Head of caudate nucleus (tissue), 42 donors: ENCODE measurements around the gene ZBTB16.
A peak's percentile ranks its signal among the peaks of the same experiment; 100 is the strongest.

ENCODE experiments used
- DNase-seq, 42 donors: peaks; one replicate each; pipeline versions ENCODE4 v3.0.0 to v3.0.0-alpha.2; 2020 to 2021; ENCODE audit warnings: mixed read lengths in 7 of 42
- intact Hi-C: fragments of 100-400 bp; cut with DNase I; formaldehyde crosslinking; loops from one replicate; pipeline ENCODE4 v1.15.0; 2022

The ZBTB16 gene

DNA sequence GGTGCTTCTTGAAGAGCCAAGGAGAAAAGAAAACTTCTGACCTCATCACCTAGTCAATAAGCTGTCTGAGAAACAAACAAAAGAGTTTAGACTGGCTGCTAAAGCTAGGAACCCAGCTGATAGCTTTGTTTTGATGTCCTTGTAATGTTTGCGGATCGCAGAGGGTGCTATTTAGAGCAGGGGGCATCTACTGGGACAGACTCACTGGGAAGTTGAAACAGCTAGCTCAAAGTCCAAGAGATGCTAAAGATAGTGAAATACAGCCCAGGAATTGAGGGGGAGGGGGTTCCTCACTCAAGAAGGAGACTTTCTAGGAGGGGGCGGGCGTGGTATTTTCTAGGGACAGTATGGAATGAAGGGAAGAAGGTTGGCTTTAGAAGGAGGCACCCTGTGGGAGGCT lies 18.9 kb downstream of the ZBTB16 start:
- intact Hi-C loops = no loop called here
- DNase-seq = no peak

DNA sequence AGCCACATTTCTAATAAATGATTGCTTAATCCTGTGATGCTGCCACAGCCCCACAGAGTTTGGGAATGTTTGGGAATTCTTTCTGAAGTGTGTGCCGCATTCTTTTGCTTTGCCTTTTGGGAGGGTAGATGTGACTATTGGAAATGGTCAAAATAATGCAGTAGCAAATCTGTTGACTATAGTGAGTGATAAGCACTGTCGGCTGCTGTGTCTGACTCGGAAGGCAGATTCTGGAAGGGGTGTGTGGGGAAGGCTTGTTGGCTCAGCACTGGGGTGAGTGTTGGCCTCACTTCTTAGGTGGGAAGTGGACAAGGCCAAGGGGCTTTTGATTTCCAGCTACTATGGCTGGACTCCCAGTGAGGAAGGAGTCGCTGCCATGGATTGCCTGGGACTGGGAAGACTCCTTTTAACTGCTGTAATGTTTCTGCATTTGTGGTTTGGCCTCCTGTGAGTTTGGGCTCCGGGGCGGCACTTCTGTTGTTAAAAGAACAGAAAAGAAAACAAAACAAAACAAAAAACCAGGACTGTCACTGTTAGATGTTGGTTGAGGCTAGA lies 20.1 kb downstream of the ZBTB16 start:
- peak in 4 of 42 donors; percentile 17 to 35 (median 24) for DNase-seq
- intact Hi-C loops = no loop called here

DNA sequence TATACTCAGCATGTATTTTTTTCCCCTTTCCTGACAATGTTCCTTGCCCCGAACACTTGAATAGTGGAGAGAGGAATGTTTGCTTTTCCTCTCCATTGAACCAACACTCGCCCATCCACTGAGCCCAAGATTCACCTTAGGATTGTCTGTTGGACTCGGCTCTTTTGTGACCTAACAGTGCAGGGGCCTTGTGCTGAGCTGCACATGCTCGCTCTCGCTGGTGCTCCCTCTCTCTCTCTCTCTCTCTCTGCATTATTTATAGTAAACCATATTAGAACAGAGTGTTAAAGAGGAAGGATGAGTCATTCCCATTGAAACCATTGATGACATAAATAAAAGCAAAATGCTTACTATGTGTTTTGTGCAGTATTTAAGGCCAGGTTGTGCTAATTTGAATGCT lies 20.7 kb downstream of the ZBTB16 start:
- DNase-seq = peak in 1 of 42 donors; percentile 65
- intact Hi-C loops = no loop called here

DNA sequence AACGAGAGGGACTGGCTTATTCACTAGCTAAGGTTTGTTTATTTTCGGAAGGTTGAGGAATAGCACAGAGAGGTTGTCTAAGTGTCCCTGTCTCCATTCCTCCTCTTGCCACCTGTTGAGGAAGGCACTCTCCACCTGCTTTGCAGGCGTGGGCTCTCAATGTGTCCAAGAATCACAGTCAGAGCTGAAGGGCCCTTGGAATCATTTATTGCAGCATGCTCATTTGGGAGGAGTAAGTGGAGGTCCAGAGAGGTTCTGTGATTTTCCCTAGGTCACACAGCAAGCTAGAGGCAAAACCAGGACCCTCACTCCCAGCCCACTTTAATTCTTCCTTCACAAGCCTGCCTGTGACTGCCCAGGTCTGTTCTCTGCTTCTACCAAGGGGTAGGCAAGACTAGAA lies 21.3 kb downstream of the ZBTB16 start:
- no peak for DNase-seq
- intact Hi-C loops = no loop called here

DNA sequence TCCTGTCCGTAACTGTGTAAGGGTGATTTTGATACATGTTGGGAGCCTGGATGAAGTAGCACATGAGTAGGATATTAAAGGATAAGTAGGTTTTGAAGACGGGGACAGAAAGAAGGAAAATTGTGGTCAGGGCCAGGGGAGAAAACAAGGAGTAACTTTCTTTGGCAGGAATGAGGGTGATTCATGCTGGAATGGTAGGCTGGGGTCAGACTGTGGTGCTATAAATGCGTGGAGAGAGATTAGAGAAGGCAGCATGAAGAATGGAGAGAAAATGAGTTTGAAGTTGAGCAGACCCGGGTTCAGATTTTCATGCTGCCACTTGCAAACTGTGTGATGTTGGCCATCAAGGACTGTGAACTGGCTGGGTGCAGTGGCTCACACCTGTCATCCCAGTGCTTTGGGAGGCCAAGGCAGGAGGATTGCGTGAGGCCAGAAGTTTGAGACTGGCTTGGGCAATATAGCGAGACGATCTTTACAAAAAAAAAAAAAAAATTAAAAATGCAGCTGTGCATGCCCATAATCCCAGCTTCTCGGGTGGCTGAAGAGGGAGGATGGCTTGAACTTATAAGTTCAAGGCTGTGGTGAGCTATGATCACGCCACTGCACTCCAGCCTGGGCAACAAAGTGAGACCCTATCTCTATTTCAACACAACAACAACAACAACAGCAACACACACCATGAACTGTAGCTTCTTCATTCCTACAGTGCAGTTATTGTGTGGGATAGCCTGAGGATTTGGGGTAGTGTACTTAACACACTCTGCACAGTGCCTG lies 22.3 kb downstream of the ZBTB16 start:
- DNase-seq = no peak
- intact Hi-C loops = no loop called here

DNA sequence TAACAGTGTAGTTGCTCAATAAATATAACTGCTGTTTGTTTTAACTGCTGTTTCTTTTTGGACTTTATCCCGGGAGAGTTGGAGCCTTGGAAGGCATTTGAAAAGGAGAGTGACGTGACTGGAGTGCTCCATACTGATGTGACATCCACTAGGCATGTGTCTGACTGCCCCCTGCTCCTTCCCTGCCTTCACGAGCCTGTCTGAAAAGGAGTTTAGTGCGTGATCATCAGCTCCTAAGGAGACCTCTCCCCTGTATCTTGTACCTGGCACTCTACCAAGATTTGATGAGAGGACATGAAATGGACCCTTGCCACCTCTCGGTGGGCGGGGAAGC lies 22.9 kb downstream of the ZBTB16 start:
- no peak for DNase-seq
- intact Hi-C loops = no loop called here

DNA sequence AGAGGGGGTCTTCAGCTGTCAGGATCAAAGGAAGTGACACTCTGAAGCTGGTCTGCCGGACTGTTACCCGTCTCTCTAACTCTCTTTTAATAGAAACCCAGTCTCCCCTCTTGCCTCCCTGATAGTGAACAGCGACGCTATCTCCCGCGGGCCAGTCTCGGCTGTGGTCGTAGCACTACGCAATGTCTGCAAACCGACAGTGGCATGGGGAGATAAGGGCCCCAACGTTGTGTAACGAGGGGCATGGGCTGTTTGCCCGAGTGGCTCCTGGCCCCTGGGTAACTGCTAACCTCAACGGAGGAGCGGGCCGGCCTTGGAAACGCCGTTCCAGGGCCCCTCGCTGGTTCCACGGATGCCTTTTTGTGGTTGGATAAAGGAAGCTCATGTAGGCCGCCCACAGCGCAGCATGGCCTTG lies 23.3 kb downstream of the ZBTB16 start:
- DNase-seq = no peak
- intact Hi-C loops = no loop called here

DNA sequence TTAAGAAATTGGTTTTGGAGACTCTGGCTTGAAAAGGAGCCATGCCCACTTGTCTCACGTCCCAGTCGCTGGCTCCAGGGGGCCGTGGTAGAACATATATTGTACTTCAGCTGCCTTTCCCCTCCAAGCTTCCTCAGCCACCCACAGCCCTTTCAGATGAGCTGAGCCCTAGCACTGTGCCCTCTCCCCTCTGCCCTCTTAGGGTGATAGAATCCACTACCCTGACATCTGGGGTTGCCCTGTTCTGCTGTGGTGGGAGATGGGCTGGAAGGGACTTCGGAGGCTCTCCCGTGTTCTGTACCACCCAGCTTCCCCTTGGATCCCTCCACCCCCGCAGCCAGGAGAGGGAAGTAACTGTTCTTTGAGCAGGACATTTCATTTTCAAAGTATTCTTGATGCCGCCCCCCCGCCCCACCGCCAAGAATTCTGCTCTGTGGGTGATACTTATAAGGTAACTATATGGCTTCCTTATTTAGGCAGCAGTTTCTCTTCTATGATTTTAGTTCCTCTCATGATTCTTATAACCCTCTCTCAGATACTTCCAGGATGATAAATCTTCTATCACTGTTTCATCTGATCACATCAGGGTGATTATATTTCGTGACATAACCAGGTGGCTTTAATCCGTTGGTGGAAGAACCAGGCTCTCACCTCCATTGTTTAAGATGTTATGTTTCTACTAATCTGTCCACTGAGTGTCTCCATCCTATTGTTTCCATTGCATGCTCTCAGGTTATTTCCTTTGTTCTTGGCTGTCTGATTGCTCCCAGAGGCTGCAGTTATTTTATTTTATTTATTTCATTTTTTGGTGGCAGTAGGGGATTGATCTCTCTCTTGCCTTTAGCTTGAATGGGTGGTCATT lies 24.1 kb downstream of the ZBTB16 start:
- intact Hi-C loops = no loop called here
- DNase-seq = no peak

DNA sequence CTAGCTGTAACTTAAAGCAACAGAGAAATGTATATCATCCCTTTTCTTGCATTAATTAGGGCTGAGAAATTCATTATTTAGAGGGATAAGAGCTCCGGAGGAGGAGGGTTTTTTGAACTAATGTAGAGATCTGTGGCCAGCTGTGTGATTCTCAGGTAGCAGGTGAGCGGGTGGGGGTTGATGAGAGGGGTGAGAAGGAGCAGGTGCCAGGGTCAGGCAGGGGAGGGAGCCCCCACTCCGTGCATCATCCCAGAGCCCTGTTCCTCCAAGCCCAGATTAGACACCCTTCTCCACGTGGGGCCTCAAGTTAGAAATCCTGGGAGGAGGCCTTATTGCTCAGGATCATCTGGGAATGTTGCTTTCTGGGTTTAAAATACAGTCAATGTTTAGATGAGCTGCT lies 24.9 kb downstream of the ZBTB16 start:
- DNase-seq = no peak
- intact Hi-C loops = no loop called here

DNA sequence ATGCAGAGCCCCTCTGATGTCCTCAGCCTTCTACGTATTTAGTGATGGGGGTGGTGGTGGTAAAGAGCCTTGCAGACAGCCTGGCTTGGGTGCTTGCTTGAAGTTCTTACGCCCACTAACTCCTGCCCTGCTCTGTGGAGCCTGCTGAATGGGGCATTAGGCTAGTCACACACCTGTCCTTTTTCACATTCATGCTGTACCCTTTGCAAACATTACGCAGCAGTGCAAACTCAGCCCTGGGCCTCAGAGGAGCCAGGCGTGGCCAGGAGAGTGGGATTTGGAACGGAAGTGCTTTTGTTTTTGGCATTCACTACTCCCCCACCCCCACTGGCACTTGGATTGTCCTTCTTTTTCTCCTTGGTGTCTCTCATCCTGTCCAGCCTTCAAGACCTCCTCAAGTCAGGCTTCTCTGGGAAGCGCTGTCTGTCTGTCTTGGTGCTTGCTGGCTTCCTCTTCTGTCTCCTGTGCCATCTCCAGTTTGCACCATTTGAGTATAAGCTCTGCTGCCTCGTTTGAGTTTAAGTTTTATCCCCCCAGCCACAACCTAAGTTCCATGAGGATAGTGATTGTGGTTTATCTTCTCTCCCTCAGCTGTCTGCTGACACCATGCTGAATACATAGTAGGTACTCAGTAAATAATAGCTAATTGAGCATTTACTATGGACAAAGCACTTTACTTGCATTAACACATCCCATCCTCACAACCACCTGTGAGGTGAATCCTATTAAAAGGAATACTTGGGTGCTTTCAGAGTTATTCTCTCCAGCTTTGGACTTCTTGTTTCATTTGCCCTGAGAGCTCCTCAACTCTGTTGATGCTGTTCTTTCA lies 26.7 kb downstream of the ZBTB16 start:
- intact Hi-C loops = no loop called here
- DNase-seq = no peak

DNA sequence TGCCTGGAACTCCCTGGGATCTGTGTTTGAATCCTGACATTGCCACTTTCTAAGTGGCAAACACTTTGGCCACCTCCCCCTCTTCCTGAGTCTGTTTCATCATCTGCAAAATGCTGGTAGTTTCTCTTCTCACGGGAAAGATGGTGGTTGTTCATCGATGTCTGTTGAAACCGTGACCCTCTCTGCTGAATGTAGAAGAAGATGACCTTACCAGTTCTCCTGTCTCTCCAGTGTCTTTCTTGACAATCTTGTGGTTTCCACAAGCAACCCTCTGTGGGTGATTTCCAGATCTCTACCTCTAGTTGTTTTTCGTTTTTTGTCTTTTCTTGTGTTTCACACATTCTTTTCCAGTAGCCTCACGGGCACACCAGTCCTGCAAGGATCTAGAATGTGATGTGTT lies 27.5 kb downstream of the ZBTB16 start:
- intact Hi-C loops = no loop called here
- DNase-seq = no peak

DNA sequence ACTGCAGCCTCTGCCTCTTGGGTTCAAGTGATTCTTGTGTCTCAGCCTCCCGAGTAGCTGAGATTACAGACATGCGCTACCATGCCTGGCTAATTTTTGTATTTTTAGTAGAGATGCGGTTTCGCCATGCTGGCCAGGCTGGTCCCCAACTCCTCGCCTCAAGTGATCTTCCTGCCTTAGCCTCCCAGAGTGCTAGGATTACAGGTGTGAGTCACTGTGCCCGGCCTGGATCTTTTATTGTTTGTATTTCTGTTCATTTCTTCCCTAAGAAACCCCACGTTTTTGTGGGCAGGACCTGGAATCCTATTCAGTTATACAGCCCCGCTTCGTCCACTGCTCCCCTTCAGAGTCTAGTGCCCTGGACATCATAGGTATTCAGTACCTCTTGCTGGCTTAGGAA lies 28.7 kb downstream of the ZBTB16 start:
- no peak for DNase-seq
- intact Hi-C loops = no loop called here

DNA sequence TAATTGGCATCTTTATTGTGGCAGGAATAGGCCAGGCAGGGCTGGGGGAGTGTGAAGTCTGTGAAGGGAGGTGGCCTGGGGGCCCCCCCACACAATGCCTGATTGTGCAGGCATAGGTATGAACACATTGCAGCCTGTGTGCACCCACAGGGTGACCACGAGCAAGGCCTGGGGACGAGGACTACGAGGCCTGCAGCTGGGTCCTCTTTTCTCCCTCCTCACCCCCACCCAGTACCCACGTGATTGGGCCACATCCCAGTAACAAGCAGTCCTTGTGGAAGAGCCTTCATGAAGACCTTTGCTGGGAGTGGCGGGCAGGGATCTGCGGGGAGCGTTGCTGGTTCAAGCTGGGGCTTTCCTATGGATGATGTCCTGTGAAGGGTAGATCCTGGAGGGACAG lies 29.3 kb downstream of the ZBTB16 start:
- peak; percentile 72 to 95 (median 89) for DNase-seq

DNA sequence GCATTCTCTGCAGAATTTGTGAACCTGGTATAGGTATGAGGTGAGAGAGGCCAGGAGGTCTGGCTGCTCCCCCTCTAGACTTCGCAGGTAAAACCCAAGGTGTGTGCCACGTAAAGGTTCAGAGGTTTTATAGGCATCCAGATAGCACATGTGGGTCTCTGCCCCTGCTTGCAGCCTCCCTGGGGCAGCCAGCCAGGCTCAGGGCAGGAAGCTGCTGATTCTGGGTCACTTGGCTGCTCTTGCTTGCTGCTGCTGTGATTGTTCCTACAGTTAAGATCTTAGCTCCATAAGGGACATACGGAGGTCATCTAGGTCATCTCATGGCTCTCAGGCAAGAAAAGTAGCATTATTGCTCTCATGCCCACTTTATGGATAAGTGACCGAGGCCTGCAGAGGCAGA lies 30.2 kb downstream of the ZBTB16 start:
- DNase-seq = peak in 2 of 42 donors; percentile 22 to 65
- intact Hi-C loops = no loop called here

More for the DNA sequence above, 29.3 kb downstream of the ZBTB16 start:
- intact Hi-C loops = no loop called here

DNA sequence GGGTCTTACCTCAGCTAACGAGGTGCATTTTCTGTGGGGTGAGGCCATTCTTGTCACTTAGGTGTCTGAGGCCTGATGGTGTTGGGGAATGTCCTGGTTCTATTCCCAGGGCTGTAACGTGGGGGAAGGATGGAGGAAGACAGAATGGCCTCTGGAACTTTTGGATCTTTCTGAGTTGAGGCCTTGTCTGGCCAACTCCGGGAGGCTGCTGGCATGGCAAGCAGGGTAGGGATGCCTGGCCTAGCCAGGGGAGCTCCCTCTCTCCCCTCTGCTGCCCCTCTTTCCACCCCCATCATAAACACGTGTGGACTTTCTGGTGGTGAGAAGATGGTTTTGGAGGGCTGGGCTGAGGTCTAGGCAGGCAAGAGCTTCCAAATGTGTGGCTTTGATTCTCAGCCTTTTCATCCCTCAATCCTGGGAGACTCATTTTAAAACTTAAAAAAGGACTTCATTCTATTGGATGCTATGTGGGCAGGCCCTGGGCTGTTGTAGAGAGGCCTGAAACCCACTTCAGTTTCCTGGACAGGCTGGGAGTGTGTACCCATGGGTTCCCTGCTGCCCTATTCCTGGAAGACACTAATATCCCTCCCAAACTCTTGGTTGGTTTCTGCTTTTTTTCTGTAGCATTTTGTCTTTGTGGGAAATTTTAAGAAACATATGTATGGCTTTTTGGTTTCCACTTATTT lies 30.9 kb downstream of the ZBTB16 start:
- no peak for DNase-seq
- intact Hi-C loops = no loop called here

DNA sequence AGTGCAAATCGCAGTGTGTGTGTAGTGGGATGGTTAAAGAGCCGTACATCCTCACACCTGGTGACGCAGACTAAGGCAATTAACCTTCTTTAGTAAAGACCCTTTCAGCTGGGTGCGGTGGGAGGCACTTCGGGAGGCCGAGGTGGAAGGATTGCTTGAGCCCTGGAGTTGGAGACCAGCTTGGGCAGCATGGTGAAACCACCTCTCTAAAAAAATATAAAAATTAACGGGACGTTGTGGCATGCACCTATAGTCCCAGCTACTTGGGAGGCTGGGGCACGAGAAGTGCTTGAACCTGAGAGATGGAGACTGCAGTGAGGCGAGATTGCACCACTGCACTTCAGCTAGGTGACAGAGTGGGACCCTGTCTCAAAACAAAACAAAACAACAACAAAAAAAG lies 31.5 kb downstream of the ZBTB16 start:
- DNase-seq = no peak
- intact Hi-C loops = no loop called here

DNA sequence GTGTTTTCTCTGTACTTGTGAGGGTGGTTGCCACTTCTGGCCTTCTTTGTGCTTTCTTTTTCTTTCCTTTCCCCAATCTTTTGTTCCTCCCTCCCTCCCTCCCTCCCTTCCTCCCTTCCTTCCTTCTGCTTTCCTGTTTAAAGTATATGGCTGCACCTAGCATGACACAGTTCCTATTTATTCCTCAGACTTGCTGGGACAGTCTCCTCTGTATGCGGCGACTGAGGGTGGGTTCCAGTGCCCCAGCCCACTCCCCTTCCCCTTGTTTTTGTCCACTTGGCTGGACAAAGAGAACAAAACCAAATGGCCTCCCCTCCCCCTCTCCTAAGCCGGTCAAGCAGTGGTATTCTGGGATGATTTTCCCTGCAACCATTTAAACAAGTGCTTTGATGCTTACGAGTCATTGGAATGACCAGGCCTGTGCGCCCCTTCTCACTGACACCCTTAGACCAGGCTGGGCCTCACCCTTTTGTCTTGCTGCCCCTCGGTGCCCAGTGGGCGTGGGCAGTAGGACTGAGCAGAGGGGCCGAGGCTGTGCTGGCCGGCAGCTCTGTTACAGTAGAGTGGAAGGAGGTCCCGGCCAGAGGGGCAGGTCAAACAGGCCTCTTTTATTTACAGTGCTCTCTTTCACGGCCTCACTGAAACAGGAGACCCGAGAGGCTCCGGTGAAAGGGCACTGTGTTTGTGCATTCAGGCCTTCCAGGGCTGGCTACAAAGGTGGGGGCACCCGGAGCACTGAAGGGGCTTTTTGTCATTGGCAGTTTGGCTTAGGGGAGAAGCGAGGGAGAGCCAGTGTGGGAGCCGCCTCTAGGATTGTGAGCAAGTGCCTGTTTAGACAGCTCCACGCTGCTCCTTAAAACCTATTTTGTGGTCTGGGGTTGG lies 32.2 kb downstream of the ZBTB16 start:
- intact Hi-C loops = no loop called here
- peak in 27 of 42 donors; percentile 17 to 79 (median 48) for DNase-seq

DNA sequence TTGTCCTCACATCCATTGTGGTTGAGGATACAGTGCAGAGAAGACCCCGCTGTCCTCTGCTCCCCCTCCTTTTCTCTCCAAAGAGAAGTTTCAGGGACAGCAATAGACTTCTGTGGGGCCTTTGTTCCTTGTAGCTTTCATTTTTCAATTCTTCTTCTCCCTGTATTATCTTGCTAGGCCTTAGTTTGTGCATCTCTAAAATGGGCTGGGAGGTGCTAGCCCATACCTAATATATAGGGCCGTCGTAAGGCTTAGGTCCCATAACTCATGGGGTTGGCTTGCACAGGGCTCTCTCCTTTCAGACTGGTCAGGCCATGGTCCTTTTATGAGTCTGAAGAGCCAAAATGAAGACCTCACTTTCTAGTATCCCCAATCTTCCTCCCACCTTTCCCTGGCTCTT lies 33.0 kb downstream of the ZBTB16 start:
- DNase-seq = no peak
- intact Hi-C loops = no loop called here
